K562 (cell line): ENCODE data around the gene SLIT2.

ENCODE experiments used
- CBX3 ChIP-seq, 2 experiments: IDR thresholded peaks; 1 replicate in 1 of 2; 2 replicates in 1 of 2; pipeline ENCODE4 v1.6.1; 2012; ENCODE audit warnings: inconsistent platforms in 2 of 2, low read length in 2 of 2, borderline replicate concordance in 1 of 2, control low read depth in 1 of 2
- CREB1 ChIP-seq, 2 experiments: sonication (generic) in 1 of 2; formaldehyde crosslinking in 1 of 2; IDR thresholded peaks; 2 replicates each; pipeline versions ENCODE4 v1.6.1 to v1.8.0; 2012 to 2022; ENCODE audit warnings: inconsistent platforms in 1 of 2, mild to moderate bottlenecking in 1 of 2, missing genetic modification reagents in 1 of 2, moderate library complexity in 1 of 2
- DACH1 ChIP-seq: fragments of 450-650 bp; IDR thresholded peaks from 2 replicates; pipeline ENCODE4 v1.6.1; 2018; ENCODE audit not compliant: partially characterized antibody
- E2F5 ChIP-seq: sonication (generic); formaldehyde crosslinking; IDR thresholded peaks from 2 replicates; pipeline ENCODE4 v1.8.0; 2022; ENCODE audit warnings: mild to moderate bottlenecking, missing genetic modification reagents
- ELK3 ChIP-seq: fragments of 450-650 bp; formaldehyde crosslinking; IDR thresholded peaks from 2 replicates; pipeline ENCODE4 v1.4.0; 2020; ENCODE audit warnings: mild to moderate bottlenecking
- EP300 ChIP-seq: IDR thresholded peaks from 2 replicates; pipeline ENCODE4 v1.6.1; 2012; ENCODE audit warnings: low read length, improper control_type of control experiment
- ILK ChIP-seq: fragments of 450-650 bp; IDR thresholded peaks from 2 replicates; pipeline ENCODE4 v1.6.1; 2016; ENCODE audit warnings: missing genetic modification characterization, low read depth, mild to moderate bottlenecking, missing compliant biosample characterization, moderate library complexity, borderline replicate concordance
- NRF1 ChIP-seq, 2 experiments: fragments of 450-650 bp; IDR thresholded peaks in 1 of 2; conservative IDR thresholded peaks in 1 of 2; 2 replicates each; pipeline ENCODE4 v1.6.1; 2014; ENCODE audit warnings: mild to moderate bottlenecking in 2 of 2
- SMARCE1 ChIP-seq: fragments of 450-650 bp; IDR thresholded peaks from 2 replicates; pipeline ENCODE4 v1.7.1; 2016; ENCODE audit warnings: mild to moderate bottlenecking
- ZNF121 ChIP-seq: sonication (generic); formaldehyde crosslinking; conservative IDR thresholded peaks from 2 replicates; pipeline ENCODE4 v1.8.0; 2022; ENCODE audit warnings: missing genetic modification reagents
- ZNF655 ChIP-seq: fragments of 250-450 bp; sonication (Bioruptor Pico); IDR thresholded peaks from 2 replicates; pipeline ENCODE4 v1.5.0; 2021
- TF ChIP-seq, protein P1 (sequence below): IDR thresholded peaks from 2 replicates; pipeline ENCODE4 v1.6.1; 2011; ENCODE audit not compliant: insufficient read length; ENCODE audit errors: extremely low read depth
- TF ChIP-seq, protein P2 (sequence below), 3 experiments: IDR thresholded peaks in 2 of 3; conservative IDR thresholded peaks in 1 of 3; 2 replicates each; pipeline ENCODE4 v1.5.1; 2011 to 2012; ENCODE audit warnings: low read length in 3 of 3, mild to moderate bottlenecking in 3 of 3, control low read depth in 2 of 3, improper control_type of control experiment in 1 of 3, inconsistent platforms in 1 of 3, low read depth in 1 of 3, mixed read lengths in 1 of 3, moderate library complexity in 1 of 3; ENCODE audit not compliant: insufficient read depth in 2 of 3

DNA sequence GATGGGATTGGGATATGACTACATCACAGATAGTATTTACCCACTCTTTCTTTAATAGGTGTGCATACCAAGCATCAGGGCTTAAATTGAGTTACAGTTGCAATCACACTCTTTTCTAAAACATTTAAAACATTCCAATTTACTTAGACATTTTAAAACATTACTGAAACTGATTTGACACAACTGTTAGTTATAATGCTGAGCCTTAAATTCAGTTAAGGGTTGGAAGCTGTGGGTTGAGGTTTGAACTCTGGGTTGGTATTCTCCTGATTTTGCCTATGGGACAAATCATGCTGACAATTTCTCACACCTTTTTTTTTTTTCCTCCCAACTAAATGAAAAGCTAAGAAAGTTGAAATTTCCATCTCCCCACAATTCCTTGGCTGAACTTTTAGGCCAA lies 16.3 kb downstream of the SLIT2 start:
- TF ChIP-seq, protein P1, sequence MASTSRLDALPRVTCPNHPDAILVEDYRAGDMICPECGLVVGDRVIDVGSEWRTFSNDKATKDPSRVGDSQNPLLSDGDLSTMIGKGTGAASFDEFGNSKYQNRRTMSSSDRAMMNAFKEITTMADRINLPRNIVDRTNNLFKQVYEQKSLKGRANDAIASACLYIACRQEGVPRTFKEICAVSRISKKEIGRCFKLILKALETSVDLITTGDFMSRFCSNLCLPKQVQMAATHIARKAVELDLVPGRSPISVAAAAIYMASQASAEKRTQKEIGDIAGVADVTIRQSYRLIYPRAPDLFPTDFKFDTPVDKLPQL: no peak
- TF ChIP-seq ZNF121 (CRISPR knock-in tag) (no peak), E2F5 (no peak), DACH1 (no peak), ILK (no peak), ZNF655 (CRISPR knock-in tag) (no peak), EP300 (no peak), CBX3 (IDR thresholded peaks at IDR 0.05; ENCODE audit: borderline replicate concordance in 1 of 2, low read length in 2 of 2) (no peak), NRF1 (conservative IDR thresholded peaks at IDR 0.05 in 1 of 2, IDR thresholded peaks at IDR 0.05 in 1 of 2) (no peak), ELK3 (CRISPR knock-in tag) (no peak), CREB1 (IDR thresholded peaks at IDR 0.05) (no peak), CREB1 (CRISPR knock-in tag; IDR thresholded peaks at IDR 0.05) (no peak), SMARCE1 (no peak)
- TF ChIP-seq, protein P2, sequence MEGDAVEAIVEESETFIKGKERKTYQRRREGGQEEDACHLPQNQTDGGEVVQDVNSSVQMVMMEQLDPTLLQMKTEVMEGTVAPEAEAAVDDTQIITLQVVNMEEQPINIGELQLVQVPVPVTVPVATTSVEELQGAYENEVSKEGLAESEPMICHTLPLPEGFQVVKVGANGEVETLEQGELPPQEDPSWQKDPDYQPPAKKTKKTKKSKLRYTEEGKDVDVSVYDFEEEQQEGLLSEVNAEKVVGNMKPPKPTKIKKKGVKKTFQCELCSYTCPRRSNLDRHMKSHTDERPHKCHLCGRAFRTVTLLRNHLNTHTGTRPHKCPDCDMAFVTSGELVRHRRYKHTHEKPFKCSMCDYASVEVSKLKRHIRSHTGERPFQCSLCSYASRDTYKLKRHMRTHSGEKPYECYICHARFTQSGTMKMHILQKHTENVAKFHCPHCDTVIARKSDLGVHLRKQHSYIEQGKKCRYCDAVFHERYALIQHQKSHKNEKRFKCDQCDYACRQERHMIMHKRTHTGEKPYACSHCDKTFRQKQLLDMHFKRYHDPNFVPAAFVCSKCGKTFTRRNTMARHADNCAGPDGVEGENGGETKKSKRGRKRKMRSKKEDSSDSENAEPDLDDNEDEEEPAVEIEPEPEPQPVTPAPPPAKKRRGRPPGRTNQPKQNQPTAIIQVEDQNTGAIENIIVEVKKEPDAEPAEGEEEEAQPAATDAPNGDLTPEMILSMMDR (IDR thresholded peaks at IDR 0.05 in 2 of 3, conservative IDR thresholded peaks at IDR 0.05 in 1 of 3; ENCODE audit: insufficient read depth in 2 of 3, low read depth in 1 of 3, low read length in 3 of 3): no peak
